Keratinocyte (primary cell): ENCODE results near the gene CD200. TPM values are rescaled to one million over a fixed set of nuclear protein-coding genes. Genes with fewer than 3 reads are reported as not detected.

Source experiments
- DNase-seq: peaks from one replicate; pipeline ENCODE4 v3.0.0-alpha.2; 2011; ENCODE audit warnings: low read depth, missing footprints, low spot score
- FAIRE-seq: peaks from 2 replicates; lab custom pipeline; 2011; peaks lifted over from hg19 to GRCh38; lab: Jason Lieb, UNC
- H2AFZ ChIP-seq: 2 replicates; pipeline ENCODE4 v1.6.0; 2012; ENCODE audit warnings: low read length, control low read depth, inconsistent platforms; ENCODE audit not compliant: control insufficient read depth
- H3K27ac ChIP-seq: 2 replicates; pipeline ENCODE4 v1.5.1; 2011; ENCODE audit warnings: low read length; ENCODE audit not compliant: control insufficient read depth, insufficient read depth
- H3K27me3 ChIP-seq: 3 replicates; pipeline ENCODE4 v1.6.0; 2011; ENCODE audit warnings: low read length; ENCODE audit not compliant: control insufficient read depth, insufficient read depth; ENCODE audit errors: extremely low read depth
- H3K36me3 ChIP-seq, 2 experiments: 2 replicates in 1 of 2; 3 replicates in 1 of 2; pipeline ENCODE4 v1.5.1; 2011; ENCODE audit warnings: low read length in 2 of 2, mild to moderate bottlenecking in 1 of 2; ENCODE audit not compliant: control insufficient read depth in 2 of 2, insufficient read depth in 2 of 2; ENCODE audit errors: extremely low read depth in 1 of 2
- H3K4me1 ChIP-seq: 3 replicates; pipeline ENCODE4 v1.5.1; 2011; ENCODE audit warnings: low read length; ENCODE audit not compliant: control insufficient read depth, insufficient read depth; ENCODE audit errors: extremely low read depth
- H3K4me2 ChIP-seq: 3 replicates; pipeline ENCODE4 v1.6.0; 2011; ENCODE audit warnings: low read depth, low read length; ENCODE audit not compliant: control insufficient read depth, insufficient read depth; ENCODE audit errors: extremely low read depth
- H3K4me3 ChIP-seq, 3 experiments: fragments of 200-600 bp in 1 of 3; sonication (generic) in 1 of 3; 2 replicates in 2 of 3; 3 replicates in 1 of 3; pipeline ENCODE4 v1.5.1; 2011 to 2016; ENCODE audit warnings: low read length in 3 of 3, mild to moderate bottlenecking in 3 of 3, control low read depth in 2 of 3, inconsistent platforms in 1 of 3, low read depth in 1 of 3, mixed read lengths in 1 of 3, mixed run types in 1 of 3, moderate library complexity in 1 of 3; ENCODE audit not compliant: control insufficient read depth in 2 of 3, insufficient read depth in 2 of 3; ENCODE audit errors: extremely low read depth in 1 of 3
- H3K79me2 ChIP-seq: 2 replicates; pipeline ENCODE4 v1.6.0; 2012; ENCODE audit warnings: low read length; ENCODE audit not compliant: control insufficient read depth, insufficient read depth
- H3K9ac ChIP-seq: 3 replicates; pipeline ENCODE4 v1.6.0; 2011; ENCODE audit warnings: low read length; ENCODE audit not compliant: control insufficient read depth, insufficient read depth; ENCODE audit errors: extremely low read depth
- H3K9me1 ChIP-seq: 3 replicates; pipeline ENCODE4 v1.6.0; 2011; ENCODE audit warnings: low read length; ENCODE audit not compliant: control insufficient read depth, insufficient read depth; ENCODE audit errors: extremely low read depth
- H3K9me3 ChIP-seq: 2 replicates; pipeline ENCODE4 v1.5.1; 2012; ENCODE audit warnings: low read depth, low read length; ENCODE audit not compliant: control insufficient read depth
- H4K20me1 ChIP-seq: 3 replicates; pipeline ENCODE4 v1.6.0; 2011; ENCODE audit warnings: low read length; ENCODE audit not compliant: control insufficient read depth, insufficient read depth; ENCODE audit errors: extremely low read depth
- CTCF ChIP-seq, 3 experiments: IDR thresholded peaks in 1 of 3; conservative IDR thresholded peaks in 1 of 3; optimal IDR thresholded peaks in 1 of 3; 2 replicates in 2 of 3; 3 replicates in 1 of 3; pipeline versions ENCODE3 to v1.5.1; 2011; ENCODE audit warnings: low read length in 3 of 3, mild to moderate bottlenecking in 3 of 3, moderate library complexity in 2 of 3, control low read depth in 1 of 3, inconsistent platforms in 1 of 3; ENCODE audit not compliant: insufficient read depth in 2 of 3; ENCODE audit errors: extremely low read depth in 1 of 3
- EZH2 ChIP-seq: IDR thresholded peaks from one replicate; pipeline ENCODE4 v1.6.1; 2012; ENCODE audit warnings: inconsistent platforms, mild to moderate bottlenecking, low read length, moderate library complexity
- dilution Hi-C: fragments of 300-500 bp; cut with MboI; formaldehyde crosslinking; loops from one replicate; pipeline ENCODE4 v1.7.0; 2020; ENCODE audit warnings: low sequenced_read_pairs; ENCODE audit not compliant: extremely low pct_ligation_motif_present
- polyA plus RNA-seq, 5 experiments: library from polyadenylated mRNA; depleted of rRNA in 3 of 5; stranded (reverse) in 3 of 5; stranded (forward) in 1 of 5; unstranded in 1 of 5; fragments of >200 nt; gene quantifications; 1 replicate in 1 of 5; 2 replicates in 3 of 5; 3 replicates in 1 of 5; pipeline versions ENCODE4 v1.2.1 to v1.2.3, GENCODE V29; 2011 to 2012; ENCODE audit warnings: missing spikeins in 2 of 5, low read depth in 1 of 5, low replicate concordance in 1 of 5

The CD200 gene
- polyA plus RNA-seq, 1 donor (not counting 4 experiments of a cell fraction or from before 2014, with no cell fraction given): 0.07 TPM

DNA sequence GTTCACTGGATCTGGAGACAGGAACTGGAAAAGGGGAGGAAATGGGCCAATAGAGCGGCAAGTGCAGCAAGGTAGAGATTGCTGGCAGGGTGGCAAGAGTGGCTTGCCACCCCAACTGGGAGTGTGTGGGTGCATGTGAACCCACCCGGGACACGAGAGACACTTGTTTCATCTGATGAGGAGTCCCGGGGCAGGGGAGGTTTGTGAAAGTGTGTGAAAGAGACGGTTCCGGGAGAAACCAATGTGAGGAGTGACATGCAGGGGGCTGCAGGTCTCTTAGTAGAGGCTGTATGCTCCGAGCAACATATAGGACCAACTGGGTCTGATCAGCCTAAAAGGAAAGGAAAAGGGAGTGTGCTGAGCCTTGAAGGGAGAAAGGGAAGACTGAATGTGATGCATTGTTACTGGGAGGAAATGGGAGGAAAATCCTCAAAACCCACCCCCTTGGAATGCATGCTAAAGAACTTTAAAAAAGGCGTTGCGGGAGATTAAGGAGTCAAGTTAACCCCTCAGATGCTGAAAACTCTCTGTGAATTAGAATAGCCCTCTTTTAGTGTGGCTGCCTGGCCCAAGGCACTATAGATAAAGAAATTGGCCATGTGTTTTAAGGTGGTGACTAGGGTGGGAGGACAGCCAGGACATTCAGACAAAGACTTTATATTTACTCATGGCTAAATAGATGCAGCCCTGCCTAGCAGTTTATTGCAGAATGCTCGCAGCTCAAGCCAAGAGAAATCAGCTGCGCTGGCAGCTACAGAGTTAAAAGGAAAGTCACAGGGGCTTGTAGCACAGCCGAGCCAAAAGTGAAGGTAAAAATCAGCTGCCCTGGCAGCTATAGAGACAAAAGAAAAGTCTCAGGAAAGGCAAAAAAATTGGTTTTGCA is 29.8 kb upstream of the CD200 start:
- Histone ChIP-seq H3K9ac (no peak overlapping the region), H2AFZ (peak overlapping the region; percentile 70), H3K4me2 (peak overlapping the region; percentile 70), H3K27ac (no peak overlapping the region), H3K36me3 (no peaks in the 10 kb centered on the region), H3K9me1 (no peaks in the 10 kb centered on the region), H3K9me3 (no peaks in the 10 kb centered on the region), H3K27me3 (no peaks in the 10 kb centered on the region), H3K4me3 (peak overlapping the region in 2 of 3 experiments; percentile 11 to 13), H3K4me1 (peaks cover 2% of the 10 kb centered on the region), H4K20me1 (no peaks in the 10 kb centered on the region), H3K79me2 (no peaks in the 10 kb centered on the region)
- TF ChIP-seq EZH2: no peak
- TF ChIP-seq CTCF (optimal IDR thresholded peaks at IDR 0.05 in 1 of 3, IDR thresholded peaks at IDR 0.05 in 1 of 3, conservative IDR thresholded peaks at IDR 0.05 in 1 of 3; ENCODE audit: extremely low read depth in 1 of 3, insufficient read depth in 2 of 3, low read length in 3 of 3): no peak
- dilution Hi-C loops: no loop called here
- no peak for DNase-seq
- no peak for FAIRE-seq

- Histone ChIP-seq H3K9me1 (no peaks in the 10 kb centered on the region), H3K4me2 (peak overlapping the region; percentile 70), H3K79me2 (no peaks in the 10 kb centered on the region), H2AFZ (peak overlapping the region; percentile 70), H3K9ac (no peak overlapping the region), H4K20me1 (no peaks in the 10 kb centered on the region), H3K36me3 (no peaks in the 10 kb centered on the region), H3K4me1 (peaks cover 2% of the 10 kb centered on the region), H3K27ac (no peak overlapping the region), H3K9me3 (no peaks in the 10 kb centered on the region), H3K4me3 (peak overlapping the region in 2 of 3 experiments; percentile 11 to 13), H3K27me3 (no peaks in the 10 kb centered on the region)
- no peak for DNase-seq
- dilution Hi-C loops: no loop called here
- TF ChIP-seq CTCF (optimal IDR thresholded peaks at IDR 0.05 in 1 of 3, IDR thresholded peaks at IDR 0.05 in 1 of 3, conservative IDR thresholded peaks at IDR 0.05 in 1 of 3; ENCODE audit: extremely low read depth in 1 of 3, insufficient read depth in 2 of 3, low read length in 3 of 3) (no peak), EZH2 (no peak)
- no peak for FAIRE-seq
Measured at GRCh38 chr3:112303764-112304325, 29.1 kb upstream of the CD200 start.
